ENCODE results near the gene DUSP6.

The DUSP6 gene

DNA sequence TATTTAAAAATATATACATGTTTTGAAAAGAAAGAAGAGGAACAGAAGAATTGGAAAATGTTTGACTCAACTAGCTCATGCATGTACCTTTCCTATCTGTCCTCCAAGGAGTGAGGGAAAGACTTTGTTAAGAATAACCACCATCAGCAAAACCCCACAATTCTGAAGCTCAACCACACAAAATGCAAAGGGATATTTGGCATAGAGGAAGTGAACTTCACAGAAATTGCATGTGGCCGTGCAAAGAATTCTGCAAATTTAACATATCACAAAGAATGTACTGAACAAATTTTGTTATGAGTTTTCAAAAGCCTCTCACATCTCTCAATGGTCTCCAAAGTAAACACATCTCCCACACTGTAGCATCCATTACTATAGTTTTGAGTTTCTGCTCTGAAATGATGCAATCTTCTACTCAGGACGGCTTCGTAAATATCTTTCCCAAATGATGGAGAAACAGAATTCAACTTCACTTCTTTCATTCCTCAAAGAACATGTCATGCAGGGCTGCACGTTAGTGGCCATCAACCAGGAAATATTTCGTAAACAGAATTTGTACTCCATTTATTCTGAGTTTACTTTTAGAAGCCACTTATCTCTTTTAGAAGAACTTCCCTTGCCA lies 17.6 kb downstream of the DUSP6 start:
- in situ Hi-C loops (cut with HindIII; ENCODE audit: low sequenced_read_pairs), result no loop called here

GRCh38 chr12:89333564-89334252 lies 18.6 kb downstream of the DUSP6 start:
- in situ Hi-C loops (cut with HindIII; ENCODE audit: low sequenced_read_pairs), result no loop called here

DNA sequence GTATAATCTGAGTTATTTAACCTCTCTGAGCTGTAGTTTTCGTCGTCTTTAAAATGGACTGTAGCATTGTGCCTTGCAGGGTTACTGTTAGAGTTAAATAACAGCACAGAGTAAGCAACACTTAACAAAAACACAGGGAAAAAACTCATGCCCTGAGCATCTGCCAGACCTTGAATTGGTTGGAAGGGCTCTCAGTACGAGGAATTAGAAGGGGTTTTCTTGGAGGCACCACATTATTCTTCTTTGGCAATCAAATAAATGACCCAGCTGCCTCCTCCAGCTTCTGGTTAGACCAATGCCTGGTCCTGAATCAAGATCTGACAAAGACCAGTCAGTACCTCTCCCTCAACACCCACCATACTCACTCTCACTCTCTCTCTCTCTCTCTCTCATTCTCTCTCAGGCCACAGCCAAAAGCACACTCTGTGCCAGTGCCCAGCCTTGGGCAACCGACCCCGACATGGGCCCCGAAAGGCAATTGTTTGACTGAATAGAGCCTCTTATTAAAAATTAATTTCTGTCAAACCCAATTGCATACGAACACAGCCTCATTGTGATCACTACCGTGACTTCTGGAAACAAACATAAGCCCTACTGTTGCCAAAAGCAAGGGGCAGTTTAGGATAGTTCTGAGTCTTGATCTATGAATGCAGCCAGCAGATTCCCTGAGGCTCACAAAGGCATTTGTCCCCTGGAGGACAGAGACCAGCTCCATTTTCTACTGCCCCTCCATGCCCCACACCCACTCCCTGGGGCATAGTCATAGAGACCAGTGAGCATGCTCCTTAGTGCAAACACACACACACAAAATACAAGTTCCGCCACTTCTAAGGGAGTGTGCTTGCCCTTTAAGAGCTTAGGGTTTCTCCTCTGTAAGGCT lies 23.9 kb downstream of the DUSP6 start:
- in situ Hi-C loops (cut with HindIII; ENCODE audit: low sequenced_read_pairs), result loop anchor here (5.0 kb wide), 1 partner anchor 134 kb away; no protein-coding TSS in a partner anchor

GRCh38 chr12:89327486-89328094 lies 24.7 kb downstream of the DUSP6 start:
- in situ Hi-C loops (cut with HindIII; ENCODE audit: low sequenced_read_pairs), result loop anchor here (5.0 kb wide), 1 partner anchor 135 kb away; no protein-coding TSS in a partner anchor

DNA sequence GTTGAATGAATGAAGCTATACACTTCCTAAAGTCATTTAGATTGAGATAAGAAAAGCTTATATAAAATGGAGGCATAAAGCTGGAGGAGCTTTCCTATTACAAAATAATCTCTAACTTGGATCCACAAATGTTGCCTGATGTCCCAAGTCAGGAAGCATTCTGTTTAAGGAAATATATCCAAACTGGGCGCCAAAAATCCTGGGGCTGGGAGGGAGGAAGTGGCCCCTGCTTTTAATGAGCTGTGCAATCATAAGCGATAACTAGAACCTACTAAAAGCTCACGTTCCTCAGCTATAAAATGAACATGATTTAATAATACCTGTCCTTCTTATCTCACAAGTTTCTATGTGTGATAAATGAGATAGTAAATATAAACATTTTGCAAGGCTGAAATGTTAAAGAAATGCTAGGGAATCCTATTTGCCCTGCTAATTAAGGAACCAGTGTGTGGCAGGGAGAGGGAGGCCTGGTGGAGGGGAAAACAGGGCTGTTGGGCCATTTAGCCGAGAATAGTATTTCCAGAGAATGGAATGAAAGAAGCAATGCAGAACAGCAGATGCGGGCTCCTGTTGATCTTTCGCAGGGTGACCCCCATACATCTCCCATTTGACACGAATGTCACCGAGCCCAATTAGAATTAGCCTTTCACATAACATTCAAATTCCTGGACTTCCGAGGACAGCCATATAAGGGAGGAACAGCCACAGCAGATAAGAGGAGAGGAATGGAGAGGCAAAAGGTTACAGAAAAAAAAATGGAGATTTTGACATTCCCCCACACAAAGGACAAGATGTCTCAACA lies 25.9 kb downstream of the DUSP6 start:
- in situ Hi-C loops (cut with HindIII; ENCODE audit: low sequenced_read_pairs), result loop anchor here (5.0 kb wide), 1 partner anchor 136 kb away; no protein-coding TSS in a partner anchor

GRCh38 chr12:89325495-89325894 lies 26.8 kb downstream of the DUSP6 start:
- in situ Hi-C loops (cut with HindIII; ENCODE audit: low sequenced_read_pairs), result loop anchor here (5.0 kb wide), 1 partner anchor 137 kb away; no protein-coding TSS in a partner anchor

GRCh38 chr12:89324437-89324836 lies 27.9 kb downstream of the DUSP6 start:
- in situ Hi-C loops (cut with HindIII; ENCODE audit: low sequenced_read_pairs), result no loop called here

- in situ Hi-C loops (cut with HindIII; ENCODE audit: low sequenced_read_pairs), result no loop called here
These were observed 28.6 kb downstream of the DUSP6 start for GRCh38 chr12:89323568-89324218.

DNA sequence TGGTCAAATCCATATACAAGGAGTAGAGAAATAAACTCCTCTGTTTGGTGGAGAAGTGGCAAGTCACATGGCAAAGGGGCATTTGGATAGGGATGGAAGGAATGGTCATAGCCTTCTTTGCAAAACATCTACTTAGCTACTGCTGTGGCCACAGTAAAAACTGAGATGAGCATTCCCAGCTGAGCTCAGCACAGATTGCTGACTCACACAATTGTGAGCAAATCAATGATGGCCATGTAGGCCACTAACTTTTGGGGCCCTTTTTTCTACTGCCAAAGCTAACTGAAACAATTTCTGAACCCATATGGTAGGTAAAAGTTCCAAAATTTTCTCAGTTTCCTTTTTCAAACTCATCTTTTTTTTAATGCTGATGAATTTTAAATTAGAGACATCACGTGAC lies 31.6 kb downstream of the DUSP6 start:
- in situ Hi-C loops (cut with HindIII; ENCODE audit: low sequenced_read_pairs), result no loop called here

DNA sequence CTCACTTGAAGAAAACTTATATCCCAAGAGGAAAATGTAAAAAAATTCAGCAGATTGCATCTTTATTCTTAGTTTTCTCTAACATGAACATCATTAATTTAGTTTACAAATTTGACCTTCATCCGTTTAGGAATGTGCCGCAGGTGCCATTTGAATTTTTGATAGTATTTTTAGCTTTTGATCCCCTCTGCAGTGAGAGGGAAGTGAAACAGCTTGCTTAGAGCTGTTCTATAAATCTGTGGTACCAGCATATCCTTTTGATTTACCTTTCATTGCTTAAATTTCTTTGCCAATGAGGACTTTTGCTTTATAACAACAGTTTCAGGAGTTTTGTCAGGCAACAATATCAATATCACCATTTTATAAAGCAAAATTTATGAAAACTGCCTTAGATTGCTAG lies 32.7 kb downstream of the DUSP6 start:
- in situ Hi-C loops (cut with HindIII; ENCODE audit: low sequenced_read_pairs), result no loop called here

GRCh38 chr12:89319122-89319521 lies 33.2 kb downstream of the DUSP6 start:
- in situ Hi-C loops (cut with HindIII; ENCODE audit: low sequenced_read_pairs), result no loop called here

DNA sequence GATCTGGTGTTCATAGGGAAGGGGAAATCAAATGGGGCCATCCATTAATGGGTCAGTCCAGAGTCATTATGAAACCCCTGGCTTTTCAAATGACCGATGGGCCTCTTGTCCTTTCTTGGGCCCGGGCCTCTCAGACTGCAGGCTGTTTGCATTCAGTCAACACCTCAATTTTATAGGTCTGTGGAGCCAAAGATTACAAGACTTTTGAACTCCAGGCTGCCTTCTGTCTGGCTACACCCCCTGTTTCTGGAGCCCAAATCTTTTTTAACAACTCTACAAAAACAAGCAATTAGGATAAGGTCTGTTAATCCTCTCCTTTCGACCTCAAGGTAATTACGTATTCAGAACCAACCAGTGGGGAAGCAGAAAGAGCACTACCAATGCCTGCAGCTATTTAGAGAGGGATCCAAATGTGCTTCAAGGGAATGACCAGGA lies 35.6 kb downstream of the DUSP6 start:
- in situ Hi-C loops (cut with HindIII; ENCODE audit: low sequenced_read_pairs), result no loop called here

- in situ Hi-C loops (cut with HindIII; ENCODE audit: low sequenced_read_pairs), result no loop called here
These were observed 38.1 kb downstream of the DUSP6 start for GRCh38 chr12:89314060-89314761.

DNA sequence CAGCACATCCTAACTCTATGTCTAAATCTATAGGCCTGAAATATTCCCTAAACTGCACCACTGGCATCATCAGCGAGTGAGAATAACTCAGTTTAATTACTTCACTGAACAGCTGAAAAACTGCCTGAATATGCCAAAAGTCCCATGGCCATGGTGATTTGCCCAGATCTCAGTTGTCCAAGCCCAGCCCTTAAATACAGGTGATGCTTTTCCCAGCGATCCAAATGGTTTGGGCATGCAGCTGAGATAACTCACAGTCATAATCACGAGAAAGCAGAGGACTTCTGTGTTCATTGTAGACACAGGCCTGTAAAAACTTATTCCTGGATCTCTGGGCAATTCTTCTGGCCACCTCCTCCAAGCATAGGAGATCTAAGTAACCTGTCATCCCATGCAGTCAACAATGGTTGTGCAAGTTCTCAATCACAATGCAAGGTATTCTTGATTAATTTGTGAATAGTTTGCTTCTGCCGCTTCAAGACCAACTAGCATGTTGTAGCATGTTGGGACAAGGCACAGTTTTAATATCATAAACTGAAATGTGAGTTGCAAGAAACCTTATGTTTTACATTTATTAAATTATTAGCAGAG lies 40.5 kb downstream of the DUSP6 start:
- in situ Hi-C loops (cut with HindIII; ENCODE audit: low sequenced_read_pairs), result no loop called here

DNA sequence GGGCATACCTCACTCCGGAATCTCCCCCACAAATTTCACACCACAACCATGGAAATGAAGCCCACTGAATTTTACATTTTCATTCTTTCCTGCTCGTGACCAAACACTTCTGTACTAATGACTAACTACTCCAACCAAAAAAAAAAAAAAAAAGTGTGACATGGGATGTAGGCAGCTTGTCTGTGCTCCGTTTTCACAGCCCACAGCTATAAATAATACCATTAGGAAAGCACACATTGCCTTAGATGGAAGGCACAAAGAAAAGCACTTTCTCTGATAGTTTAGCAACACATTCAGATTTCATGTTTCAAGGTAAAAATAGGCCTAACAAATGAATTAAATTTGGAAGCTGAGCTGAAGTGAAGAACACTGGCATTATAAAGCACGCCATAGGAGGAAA lies 42.5 kb downstream of the DUSP6 start:
- in situ Hi-C loops (cut with HindIII; ENCODE audit: low sequenced_read_pairs), result no loop called here

DNA sequence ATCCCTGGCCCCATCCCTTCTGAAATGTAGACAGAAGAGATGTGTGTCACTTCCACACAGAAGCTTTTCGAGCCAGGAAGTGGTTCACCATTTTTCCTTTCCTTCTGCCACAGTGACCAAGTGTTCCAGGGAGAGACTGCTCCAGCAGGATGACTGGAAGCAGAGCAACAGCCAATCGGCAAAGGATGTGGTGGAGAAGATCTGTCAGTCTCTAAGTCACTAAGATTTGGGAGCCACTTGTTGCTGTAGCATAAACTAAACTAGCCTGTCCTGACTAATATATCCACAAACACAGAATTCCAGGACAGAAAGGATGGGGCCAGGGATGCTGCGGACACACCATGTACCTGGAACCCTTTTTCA lies 42.9 kb downstream of the DUSP6 start:
- in situ Hi-C loops (cut with HindIII; ENCODE audit: low sequenced_read_pairs), result no loop called here

DNA sequence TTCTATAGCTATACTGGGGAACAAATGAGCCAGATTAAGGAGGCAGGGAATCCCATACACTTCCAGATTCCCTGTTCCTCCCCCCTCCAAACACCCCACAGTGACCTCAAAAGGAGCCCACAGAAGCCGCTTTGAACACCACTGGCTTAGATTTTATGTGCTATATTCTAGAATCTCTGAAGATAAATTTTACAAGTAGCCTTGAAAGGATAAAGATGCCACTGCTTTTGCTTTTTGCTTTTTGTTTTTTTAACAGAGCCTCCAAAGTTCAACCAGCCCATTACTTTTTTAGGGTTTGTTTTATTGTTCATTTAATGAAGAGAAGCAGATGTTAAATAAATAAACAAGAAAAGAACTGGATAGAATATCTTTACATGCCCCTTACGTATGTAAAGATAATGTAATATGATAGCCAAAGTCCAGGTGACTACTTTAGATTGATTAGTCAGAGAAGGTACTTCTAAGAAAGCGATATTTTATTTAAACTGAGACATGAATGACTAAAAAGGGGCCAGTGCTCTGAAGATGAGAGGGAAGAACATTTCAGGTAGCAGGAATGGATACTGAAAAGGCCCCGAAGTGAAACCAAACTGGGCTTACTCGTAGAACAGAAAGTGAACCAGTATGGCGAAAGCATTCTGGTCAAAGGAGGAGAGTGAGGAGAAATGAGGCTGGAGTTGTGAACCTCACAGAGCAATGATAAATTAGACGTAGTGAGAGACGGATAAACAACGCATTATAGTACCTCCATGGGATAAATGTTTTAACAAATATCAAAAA lies 44.6 kb downstream of the DUSP6 start:
- in situ Hi-C loops (cut with HindIII; ENCODE audit: low sequenced_read_pairs), result no loop called here

- in situ Hi-C loops (cut with HindIII; ENCODE audit: low sequenced_read_pairs), result no loop called here
These were observed 45.4 kb downstream of the DUSP6 start for GRCh38 chr12:89306827-89307473.
